WERI-Rb-1 (cell line): ENCODE results near the gene CDH4.

Experiments
- DNase-seq: peaks from one replicate; pipeline ENCODE4 v3.0.0-alpha.2; 2020
- H3K27ac ChIP-seq: fragments of 250-450 bp; sonication (Bioruptor Pico); 2 replicates; pipeline ENCODE4 v1.5.1; 2020; ENCODE audit warnings: mild to moderate bottlenecking, moderate library complexity
- H3K27me3 ChIP-seq: fragments of 250-450 bp; sonication (Bioruptor Pico); 2 replicates; pipeline ENCODE4 v1.5.1; 2021; ENCODE audit warnings: mild to moderate bottlenecking, low read depth, moderate library complexity; ENCODE audit not compliant: insufficient read depth, severe bottlenecking
- H3K36me3 ChIP-seq: fragments of 250-450 bp; sonication (Bioruptor Pico); 2 replicates; pipeline ENCODE4 v1.5.1; 2020; ENCODE audit warnings: mild to moderate bottlenecking, moderate library complexity
- H3K4me3 ChIP-seq: 2 replicates; pipeline ENCODE4 v1.5.1; 2011; ENCODE audit warnings: low read depth, mild to moderate bottlenecking, control low read depth, low read length
- H3K9me3 ChIP-seq: fragments of 250-450 bp; sonication (Bioruptor Pico); 2 replicates; pipeline ENCODE4 v1.5.1; 2021; ENCODE audit warnings: mild to moderate bottlenecking, moderate library complexity; ENCODE audit not compliant: severe bottlenecking
- TF ChIP-seq, protein P1 (sequence below): IDR thresholded peaks from 2 replicates; pipeline ENCODE4 v1.5.1; 2011; ENCODE audit warnings: low read depth, mild to moderate bottlenecking, control low read depth, inconsistent platforms, low read length

The CDH4 gene

DNA sequence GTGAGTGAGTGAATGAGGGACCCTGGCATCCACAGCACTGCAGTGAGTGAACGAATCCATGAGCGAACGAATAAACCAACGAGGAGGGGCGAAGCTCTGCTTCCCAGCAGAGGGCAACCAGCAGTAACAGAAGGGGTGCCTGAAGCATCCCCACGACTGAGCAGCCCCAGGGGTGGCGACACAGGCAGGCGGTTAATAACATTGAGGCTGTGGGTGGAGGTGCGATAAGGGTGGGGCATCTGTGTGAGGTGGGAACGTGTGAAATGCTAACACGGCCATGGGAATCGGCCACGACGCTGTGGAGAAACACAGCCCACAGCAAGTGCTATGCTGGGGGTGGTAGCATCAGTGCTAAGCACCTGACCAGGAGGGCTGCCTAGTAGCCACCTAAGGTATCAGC lies 737.7 kb downstream of the CDH4 start:
- Histone ChIP-seq H3K36me3 (peaks cover 61% of the 10 kb centered on the region), H3K4me3 (no peak overlapping the region), H3K27ac (no peak overlapping the region), H3K27me3 (no peaks in the 10 kb centered on the region), H3K9me3 (no peaks in the 10 kb centered on the region)
- TF ChIP-seq, protein P1, sequence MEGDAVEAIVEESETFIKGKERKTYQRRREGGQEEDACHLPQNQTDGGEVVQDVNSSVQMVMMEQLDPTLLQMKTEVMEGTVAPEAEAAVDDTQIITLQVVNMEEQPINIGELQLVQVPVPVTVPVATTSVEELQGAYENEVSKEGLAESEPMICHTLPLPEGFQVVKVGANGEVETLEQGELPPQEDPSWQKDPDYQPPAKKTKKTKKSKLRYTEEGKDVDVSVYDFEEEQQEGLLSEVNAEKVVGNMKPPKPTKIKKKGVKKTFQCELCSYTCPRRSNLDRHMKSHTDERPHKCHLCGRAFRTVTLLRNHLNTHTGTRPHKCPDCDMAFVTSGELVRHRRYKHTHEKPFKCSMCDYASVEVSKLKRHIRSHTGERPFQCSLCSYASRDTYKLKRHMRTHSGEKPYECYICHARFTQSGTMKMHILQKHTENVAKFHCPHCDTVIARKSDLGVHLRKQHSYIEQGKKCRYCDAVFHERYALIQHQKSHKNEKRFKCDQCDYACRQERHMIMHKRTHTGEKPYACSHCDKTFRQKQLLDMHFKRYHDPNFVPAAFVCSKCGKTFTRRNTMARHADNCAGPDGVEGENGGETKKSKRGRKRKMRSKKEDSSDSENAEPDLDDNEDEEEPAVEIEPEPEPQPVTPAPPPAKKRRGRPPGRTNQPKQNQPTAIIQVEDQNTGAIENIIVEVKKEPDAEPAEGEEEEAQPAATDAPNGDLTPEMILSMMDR = no peak
- no peak for DNase-seq
